Gastrocnemius medialis (tissue), 4 donors: Measurements from ENCODE around the gene PIGL.
"Not testable (repeated sequence)": the region's sequence is repeated elsewhere in the genome, so short reads cannot be mapped to it uniquely, and the experiment has no call there.

Experiments
- POLR2A ChIP-seq, 2 donors: fragments of 450-650 bp; IDR thresholded peaks; one replicate each; pipeline ENCODE4 v1.6.1; 2017; ENCODE audit warnings: antibody characterized with exemption in 2 of 2, mild to moderate bottlenecking in 2 of 2, moderate library complexity in 2 of 2
- TF ChIP-seq, protein P1 (sequence below), 5 experiments: fragments of 450-650 bp in 3 of 5; fragments of 200-600 bp in 2 of 5; sonication (generic) in 2 of 5; IDR thresholded peaks in 4 of 5; conservative IDR thresholded peaks in 1 of 5; 1 replicate in 4 of 5; 2 replicates in 1 of 5; pipeline ENCODE4 v1.5.1; 2016 to 2019; ENCODE audit warnings: antibody characterized with exemption in 5 of 5, mild to moderate bottlenecking in 3 of 5, moderate library complexity in 3 of 5

GRCh38 chr17:16204763-16205162, 12.2 kb upstream of the PIGL start:
- TF ChIP-seq, protein P1, sequence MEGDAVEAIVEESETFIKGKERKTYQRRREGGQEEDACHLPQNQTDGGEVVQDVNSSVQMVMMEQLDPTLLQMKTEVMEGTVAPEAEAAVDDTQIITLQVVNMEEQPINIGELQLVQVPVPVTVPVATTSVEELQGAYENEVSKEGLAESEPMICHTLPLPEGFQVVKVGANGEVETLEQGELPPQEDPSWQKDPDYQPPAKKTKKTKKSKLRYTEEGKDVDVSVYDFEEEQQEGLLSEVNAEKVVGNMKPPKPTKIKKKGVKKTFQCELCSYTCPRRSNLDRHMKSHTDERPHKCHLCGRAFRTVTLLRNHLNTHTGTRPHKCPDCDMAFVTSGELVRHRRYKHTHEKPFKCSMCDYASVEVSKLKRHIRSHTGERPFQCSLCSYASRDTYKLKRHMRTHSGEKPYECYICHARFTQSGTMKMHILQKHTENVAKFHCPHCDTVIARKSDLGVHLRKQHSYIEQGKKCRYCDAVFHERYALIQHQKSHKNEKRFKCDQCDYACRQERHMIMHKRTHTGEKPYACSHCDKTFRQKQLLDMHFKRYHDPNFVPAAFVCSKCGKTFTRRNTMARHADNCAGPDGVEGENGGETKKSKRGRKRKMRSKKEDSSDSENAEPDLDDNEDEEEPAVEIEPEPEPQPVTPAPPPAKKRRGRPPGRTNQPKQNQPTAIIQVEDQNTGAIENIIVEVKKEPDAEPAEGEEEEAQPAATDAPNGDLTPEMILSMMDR (IDR thresholded peaks at IDR 0.05 in 4 of 5, conservative IDR thresholded peaks at IDR 0.05 in 1 of 5): not testable (repeated sequence)
- not testable (repeated sequence) for TF ChIP-seq POLR2A (IDR thresholded peaks at IDR 0.05)
